Spleen (tissue), 11 donors: Measurements from ENCODE around the gene ZBTB48. TPM values are rescaled to one million over a fixed set of nuclear protein-coding genes. Genes with fewer than 3 reads are reported as not detected.

Experiments used
- DNase-seq: peaks from one replicate; pipeline ENCODE4 v3.0.0-alpha.2; 2020
- H3K27ac ChIP-seq, 8 donors: fragments of 200-600 bp; sonication (generic) in 7 of 8; 1 replicate in 4 of 8; 2 replicates in 4 of 8; pipeline versions ENCODE4 v1.5.0 to v1.8.0; 2016 to 2021; ENCODE audit warnings: inconsistent platforms in 4 of 8, mild to moderate bottlenecking in 4 of 8, moderate library complexity in 1 of 8
- H3K27me3 ChIP-seq, 7 donors: fragments of 200-600 bp; sonication (generic) in 6 of 7; replicated peaks in 1 of 7; 1 replicate in 4 of 7; 2 replicates in 3 of 7; pipeline versions ENCODE4 v1.5.0 to v1.8.0; 2016 to 2021; ENCODE audit warnings: inconsistent platforms in 3 of 7, mild to moderate bottlenecking in 1 of 7
- H3K36me3 ChIP-seq, 6 donors: fragments of 200-600 bp; sonication (generic) in 5 of 6; 1 replicate in 4 of 6; 2 replicates in 2 of 6; pipeline versions ENCODE4 v1.5.0 to v1.8.0; 2016 to 2021; ENCODE audit warnings: inconsistent platforms in 2 of 6
- H3K4me1 ChIP-seq, 6 donors: fragments of 200-600 bp; sonication (generic) in 5 of 6; 1 replicate in 3 of 6; 2 replicates in 3 of 6; pipeline versions ENCODE4 v1.5.0 to v1.8.0; 2016 to 2021; ENCODE audit warnings: inconsistent platforms in 3 of 6
- H3K4me3 ChIP-seq, 8 donors: fragments of 200-600 bp; sonication (generic) in 7 of 8; 1 replicate in 4 of 8; 2 replicates in 4 of 8; pipeline versions ENCODE4 v1.5.0 to v1.8.0; 2016 to 2021; ENCODE audit warnings: inconsistent platforms in 4 of 8, mild to moderate bottlenecking in 4 of 8, moderate library complexity in 2 of 8
- H3K9me3 ChIP-seq, 8 donors: fragments of 200-600 bp; sonication (generic) in 7 of 8; 1 replicate in 4 of 8; 2 replicates in 4 of 8; pipeline versions ENCODE4 v1.5.0 to v1.8.0; 2016 to 2021; ENCODE audit warnings: inconsistent platforms in 4 of 8
- CTCF ChIP-seq, 11 experiments: fragments of 200-600 bp in 7 of 11; fragments of 450-650 bp in 4 of 11; sonication (generic) in 4 of 11; IDR thresholded peaks in 8 of 11; conservative IDR thresholded peaks in 3 of 11; 1 replicate in 7 of 11; 2 replicates in 4 of 11; pipeline versions ENCODE4 v1.4.0 to v1.8.0; 2016 to 2021; ENCODE audit warnings: antibody characterized with exemption in 11 of 11, inconsistent platforms in 4 of 11, mild to moderate bottlenecking in 1 of 11
- POLR2A ChIP-seq, 3 donors: fragments of 450-650 bp; IDR thresholded peaks; one replicate each; pipeline ENCODE4 v1.5.1; 2017; ENCODE audit warnings: antibody characterized with exemption in 3 of 3, mild to moderate bottlenecking in 1 of 3
- POLR2AphosphoS5 ChIP-seq, 3 donors: sonication (generic); formaldehyde crosslinking; IDR thresholded peaks; one replicate each; pipeline ENCODE4 v1.5.1; 2017; ENCODE audit warnings: antibody characterized with exemption in 3 of 3
- WGBS, 5 donors: extraction: QIAGEN DNeasy Blood & Tissue Kit in 3 of 5; methylation state at CpG; one replicate each; pipeline versions ENCODE4 v1.1.5 to v1.1.7; 2013 to 2018; 5-methylcytosine and 5-hydroxymethylcytosine counted together
- intact Hi-C: fragments of 100-400 bp; cut with DNase I; formaldehyde crosslinking; loops from one replicate; pipeline ENCODE4 v1.15.0; 2023; ENCODE audit warnings: low total_unique reads
- polyA plus RNA-seq, 3 donors: library from polyadenylated mRNA; stranded (reverse); fragments of 200-250 nt; gene quantifications; one replicate each; pipeline ENCODE4 v1.2.1, GENCODE V29; 2013
- total RNA-seq, 7 donors: library from RNA; depleted of rRNA in 3 of 7; stranded (reverse); fragments of >200 nt in 3 of 7; fragmentation: NEBNext Ultra II Directional in 4 of 7; extraction: Animal tissue kit (Norgen Biotek cat#: 25700) in 4 of 7; gene quantifications; one replicate each; pipeline versions ENCODE4 v1.1.0 to v1.2.1, GENCODE V29; 2016 to 2021
- donor health status: healthy with polysubstance abuse.
- donor health status: DM: no; HTN: no; CAD: no; lungs with moderate emphysema.
- donor health status: DM: no; HTN: no; CAD: no.
- donor health status: Bipolar disorder and iron deficiency.
- donor health status: healthy.
- donor health status: DM: no; HTN: no; CAD: no.
- donor health status: DM: yes; HTN: yes; CAD: no.

The ZBTB48 gene
- total and polyA plus RNA-seq, 10 donors = 23.5 to 131 (median 52.2) TPM

DNA sequence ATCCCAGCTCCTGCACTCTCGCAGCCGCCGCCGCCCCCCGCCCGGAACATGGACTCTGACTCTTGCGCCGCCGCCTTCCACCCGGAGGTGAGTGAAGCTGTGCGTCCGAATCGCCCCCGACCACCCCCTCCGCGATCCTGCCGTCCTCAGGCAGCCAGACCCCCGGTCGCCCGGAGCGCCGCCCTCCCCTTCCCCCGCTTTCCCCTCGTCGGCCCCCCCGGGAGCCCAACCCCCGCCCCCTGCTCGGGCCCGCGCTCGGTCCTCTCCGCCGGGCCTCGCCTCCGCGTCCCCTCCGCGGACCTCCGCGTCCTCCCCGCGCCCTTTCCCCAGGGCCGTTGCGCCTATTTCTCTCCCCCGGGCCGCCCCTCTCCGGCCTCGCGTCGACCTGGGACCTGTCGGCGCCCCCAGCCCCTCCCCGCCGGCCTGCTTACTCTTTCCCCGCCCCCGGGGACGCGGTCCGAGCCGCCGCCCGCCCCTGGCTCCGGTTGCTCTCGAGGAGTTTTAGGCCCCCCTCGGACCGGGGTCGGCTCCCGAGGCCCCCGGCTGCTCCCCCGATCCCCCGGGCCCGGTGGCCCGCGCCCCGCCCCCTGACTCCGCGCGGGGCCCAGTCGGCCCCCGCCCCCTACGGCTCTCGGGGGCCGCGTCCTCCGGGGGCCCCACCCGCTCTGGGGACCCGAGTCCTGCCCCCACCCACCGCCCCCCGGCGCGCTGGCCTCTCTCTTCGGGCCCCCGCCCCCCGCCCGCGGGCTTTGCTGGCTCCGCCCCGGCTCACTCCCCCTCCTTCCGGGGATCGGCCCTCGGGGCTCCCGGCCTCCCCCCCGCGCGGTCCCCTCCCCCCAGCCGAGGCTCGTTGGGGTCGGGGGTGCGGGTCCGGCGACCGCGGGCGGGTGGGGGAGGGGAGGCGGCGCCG is 34.5 kb downstream of the ZBTB48 start:
- H3K4me3 ChIP-seq = peak overlapping the region; percentile 87 to 99 (median 95)
- H3K36me3 ChIP-seq = peaks cover 0 to 25% (median 0%) of the 10 kb centered on the region in 6 donors
- 0 to 2% (median 1%) methylated on average over 8 to 111 of the region's 117 CpGs for WGBS, 5 donors
- no peak for TF ChIP-seq CTCF (IDR thresholded peaks at IDR 0.05 in 8 of 11, conservative IDR thresholded peaks at IDR 0.05 in 3 of 11)
- TF ChIP-seq POLR2A (IDR thresholded peaks at IDR 0.05) = no peak
- TF ChIP-seq POLR2AphosphoS5 (IDR thresholded peaks at IDR 0.05) = no peak
- peaks cover 10 to 53% (median 27%) of the 10 kb centered on the region in 6 donors for H3K4me1 ChIP-seq
- peaks cover 0 to 8% (median 0%) of the 10 kb centered on the region in 7 donors for H3K27me3 ChIP-seq
- intact Hi-C loops = no loop called here
- DNase-seq = peak; percentile 94
- H3K27ac ChIP-seq = peak overlapping the region; percentile 72 to 97 (median 94)
- H3K9me3 ChIP-seq = no peaks in the 10 kb centered on the region

GRCh38 chr1:6614929-6615785 is 35.4 kb downstream of the ZBTB48 start:
- peak overlapping the region in 7 of 8 donors; percentile 90 to 97 (median 95) for H3K27ac ChIP-seq
- H3K36me3 ChIP-seq = peaks cover 0 to 34% (median 8%) of the 10 kb centered on the region in 6 donors
- intact Hi-C loops = no loop called here
- no peaks in the 10 kb centered on the region for H3K9me3 ChIP-seq
- peaks cover 10 to 49% (median 27%) of the 10 kb centered on the region in 6 donors for H3K4me1 ChIP-seq
- peak overlapping the region; percentile 87 to 99 (median 95) for H3K4me3 ChIP-seq
- no peak for TF ChIP-seq POLR2AphosphoS5 (IDR thresholded peaks at IDR 0.05)
- no peak for TF ChIP-seq CTCF (IDR thresholded peaks at IDR 0.05 in 8 of 11, conservative IDR thresholded peaks at IDR 0.05 in 3 of 11)
- TF ChIP-seq POLR2A (IDR thresholded peaks at IDR 0.05) = no peak
- WGBS, 5 donors = 3 to 5% (median 3%) methylated on average over 36 to 82 of the region's 82 CpGs
- peak; percentile 87 for DNase-seq
- peaks cover 0 to 8% (median 0%) of the 10 kb centered on the region in 7 donors for H3K27me3 ChIP-seq

DNA sequence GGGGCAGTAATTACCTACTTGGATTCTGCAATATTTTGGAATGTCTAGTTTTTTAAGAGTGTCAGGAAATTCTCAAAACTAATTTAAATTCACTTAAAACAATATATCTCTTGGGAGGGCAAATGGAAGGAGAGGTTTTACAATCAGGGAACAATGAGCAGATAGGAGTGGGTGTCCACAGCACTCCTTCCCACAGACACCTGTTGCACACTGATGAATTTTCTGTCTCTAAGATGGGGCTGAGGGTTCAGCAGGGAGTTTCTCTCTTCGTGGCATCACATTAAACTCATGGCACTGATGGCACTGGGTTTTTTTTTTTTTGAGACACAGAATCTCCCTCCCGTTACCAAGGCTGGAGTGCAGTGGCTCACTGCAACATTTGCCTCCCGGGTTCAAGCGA is 39.3 kb downstream of the ZBTB48 start:
- no peak overlapping the region for H3K27ac ChIP-seq
- H3K4me3 ChIP-seq = no peak overlapping the region
- H3K36me3 ChIP-seq = peaks cover 0 to 72% (median 35%) of the 10 kb centered on the region in 6 donors
- intact Hi-C loops = no loop called here
- H3K4me1 ChIP-seq = peaks cover 6 to 24% (median 13%) of the 10 kb centered on the region in 6 donors
- H3K27me3 ChIP-seq = peaks cover 0 to 8% (median 0%) of the 10 kb centered on the region in 7 donors
- DNase-seq = no peak
- TF ChIP-seq POLR2AphosphoS5 (IDR thresholded peaks at IDR 0.05) (no peak), CTCF (IDR thresholded peaks at IDR 0.05 in 8 of 11, conservative IDR thresholded peaks at IDR 0.05 in 3 of 11) (no peak), POLR2A (IDR thresholded peaks at IDR 0.05) (no peak)
- 92 to 97% (median 93%) methylated on average over 4 of the region's 4 CpGs for WGBS, 5 donors
- H3K9me3 ChIP-seq = no peaks in the 10 kb centered on the region
